ENCODE results near the gene PRDX1. TPM values are rescaled to one million over a fixed set of nuclear protein-coding genes. Genes with fewer than 3 reads are reported as not detected.

PRDX1 gene
- total and polyA plus RNA-seq, 2 of the 13 experiments (the other 11 are each of a cell fraction or from before 2014, with no cell fraction given): 761 to 1,898 TPM

GRCh38 chr1:45491487-45492260 is 30.0 kb downstream of the PRDX1 start:
- DNase-seq (ENCODE audit: low spot score) (no peak), FAIRE-seq (no peak), ATAC-seq (no peak)
- WGBS (ENCODE audit: low lambda C conversion rate): 63% methylated on average over 19 of the region's 19 CpGs
- Histone ChIP-seq H3K9ac (ENCODE audit: insufficient read depth, low read depth, low read length) (no peak overlapping the region), H4K20me1 (ENCODE audit: insufficient read depth, low read length) (no peaks in the 10 kb centered on the region), H3K4me3 (replicated peaks in 1 of 3; ENCODE audit: insufficient read depth in 1 of 3, low read depth in 2 of 3, low read length in 3 of 3) (peak overlapping the region; percentile 32 to 47 (median 43); a peak in 4 of 6 replicates), H3K27ac (ENCODE audit: extremely low read length, insufficient read depth, low read length) (peak overlapping the region; percentile 54), H3K27me3 (ENCODE audit: control insufficient read depth in 1 of 2, insufficient read depth in 2 of 2, low read length in 2 of 2) (no peaks in the 10 kb centered on the region; a peak in 1 of 5 replicates), H3K79me2 (ENCODE audit: insufficient read depth, low read length) (peaks cover 2% of the 10 kb centered on the region), H3K36me3 (replicated peaks in 1 of 2; ENCODE audit: control insufficient read depth in 1 of 2, insufficient read depth in 2 of 2, low read length in 2 of 2) (peaks cover 0 to 8% of the 10 kb centered on the region in 2 experiments; a peak in 1 of 5 replicates), H3K4me1 (ENCODE audit: insufficient read depth, low read length) (peaks cover 29% of the 10 kb centered on the region), H2AFZ (ENCODE audit: low read length) (no peak overlapping the region), H3K9me3 (ENCODE audit: low read length) (no peaks in the 10 kb centered on the region), H3K4me2 (ENCODE audit: low read depth, low read length) (peak overlapping the region; percentile 64)
- ChIA-PET CTCF (ENCODE audit: low intra/inter-chr PET ratio, low total read pairs) (interaction anchor here (0.6 to 3.6 kb wide), 2 partner anchors 17 to 131 kb away, joined by 3 to 32 read pairs; no protein-coding TSS in a partner anchor), POLR2A (interaction anchor here (1.0 to 5.3 kb wide), 20 partner anchors 9 to 770 kb away, joined by 3 to 51 read pairs (median 6); partner anchors contain the start of genes AKR1A1, CCDC163, HECTD3 and MMACHC)
- TF ChIP-seq ZSCAN25 (CRISPR knock-in tag; IDR thresholded peaks at IDR 0.05) (no peak), KAT8 (CRISPR knock-in tag; IDR thresholded peaks at IDR 0.05) (peak; percentile 4; the same call in 1 of the 2 replicates), HNF1A (IDR thresholded peaks at IDR 0.05; ENCODE audit: low read depth) (no peak), HNF1A (CRISPR knock-in tag; IDR thresholded peaks at IDR 0.05; ENCODE audit: borderline replicate concordance) (no peak), KDM5A (IDR thresholded peaks at IDR 0.05; ENCODE audit: borderline replicate concordance, low read length) (0 out of 2 replicates have a peak, but pooled peaks have one; percentile 2), MAFF (IDR thresholded peaks at IDR 0.05; ENCODE audit: low read depth, low read length) (peak; percentile 76), FOXA1 (IDR thresholded peaks at IDR 0.05) (no peak), FOXA1 (CRISPR knock-in tag; IDR thresholded peaks at IDR 0.05) (0 out of 2 replicates have a peak, but pooled peaks have one; percentile 17), MAFK (conservative IDR thresholded peaks at IDR 0.05 in 1 of 2, IDR thresholded peaks at IDR 0.05 in 1 of 2; ENCODE audit: low read length in 2 of 2) (peak; percentile 50 to 70; a peak in 3 of 4 replicates), FOXP1 (IDR thresholded peaks at IDR 0.05) (peak; percentile 79; the same call in 1 of the 2 replicates), FOXP1 (CRISPR knock-in tag; IDR thresholded peaks at IDR 0.05) (peak; percentile 54; the same call in 1 of the 2 replicates), CENPBD1 (CRISPR knock-in tag; IDR thresholded peaks at IDR 0.05; ENCODE audit: borderline replicate concordance, low read depth) (0 out of 2 replicates have a peak, but pooled peaks have one; percentile 17), GATAD1 (CRISPR knock-in tag; IDR thresholded peaks at IDR 0.05) (peak; percentile 31; the same call in 1 of the 2 replicates), NFYC (CRISPR knock-in tag; IDR thresholded peaks at IDR 0.05) (peak; percentile 18; the same call in 1 of the 2 replicates), ZNF792 (CRISPR knock-in tag; IDR thresholded peaks at IDR 0.05) (no peak), SIN3B (IDR thresholded peaks at IDR 0.05; ENCODE audit: low read length) (peak; percentile 76), THAP11 (CRISPR knock-in tag; IDR thresholded peaks at IDR 0.05) (peak; percentile 17; the same call in 1 of the 2 replicates), ZNF333 (CRISPR knock-in tag; IDR thresholded peaks at IDR 0.05; ENCODE audit: borderline replicate concordance) (no peak), SNAPC5 (CRISPR knock-in tag; IDR thresholded peaks at IDR 0.05; ENCODE audit: borderline replicate concordance) (peak; percentile 13; the same call in 1 of the 2 replicates), HIVEP1 (CRISPR knock-in tag; IDR thresholded peaks at IDR 0.05) (peak; percentile 83; the same call in 1 of the 2 replicates)
- intact Hi-C loops (cut with micrococcal nuclease; ENCODE audit: unreplicated experiment) (loop anchor here (1.0 to 5.0 kb wide), 4 partner anchors 9 to 654 kb away; partner anchors contain the start of genes CCDC163, MMACHC, MUTYH and TOE1), in situ Hi-C loops (cut with HindIII; ENCODE audit: extremely low pct_ligation_motif_present, low pct_unique_long_range_greater_than_20kb) (loop anchor here (5.0 kb wide), 3 partner anchors 134 to 479 kb away; partner anchors contain the start of genes HECTD3 and UROD)
- no TSS peak for BruUV-seq (replicated peaks)

Measured in HepG2 (cell line).